GM12878 (cell line): ENCODE results near the gene DHX16. TPM values are rescaled to one million over a fixed set of nuclear protein-coding genes. Genes with fewer than 3 reads are reported as not detected.
A peak's percentile ranks its signal among the peaks of the same experiment; 100 is the strongest.

ENCODE experiments used
- BMI1 ChIP-seq: fragments of 450-650 bp; IDR thresholded peaks from 2 replicates; pipeline ENCODE4 v1.6.1; 2016; ENCODE audit warnings: mild to moderate bottlenecking, moderate library complexity, borderline replicate concordance
- CREM ChIP-seq: IDR thresholded peaks from 2 replicates; pipeline ENCODE4 v1.6.1; 2014; ENCODE audit warnings: antibody characterized with exemption, low read depth
- CUX1 ChIP-seq: IDR thresholded peaks from 2 replicates; pipeline ENCODE4 v1.6.1; 2012; ENCODE audit warnings: improper control_type of control experiment, low read depth, low read length; ENCODE audit not compliant: insufficient replicate concordance
- HSF1 ChIP-seq: fragments of 150-350 bp; IDR thresholded peaks from 2 replicates; pipeline ENCODE4 v1.6.1; 2014; ENCODE audit warnings: mild to moderate bottlenecking, low read depth, low read length
- IKZF2 ChIP-seq, 2 experiments: fragments of 450-650 bp; IDR thresholded peaks; 2 replicates each; pipeline ENCODE4 v1.6.1; 2017; ENCODE audit warnings: mild to moderate bottlenecking in 2 of 2, moderate library complexity in 2 of 2
- MXI1 ChIP-seq: fragments of 150-350 bp; IDR thresholded peaks from 2 replicates; pipeline ENCODE4 v1.6.1; 2011; ENCODE audit warnings: low read depth, mild to moderate bottlenecking, inconsistent platforms, low read length, improper control_type of control experiment
- NBN ChIP-seq: fragments of 450-650 bp; IDR thresholded peaks from 2 replicates; pipeline ENCODE4 v1.6.1; 2016
- NFIC ChIP-seq: IDR thresholded peaks from 2 replicates; pipeline ENCODE4 v1.6.1; 2012; ENCODE audit warnings: low read depth, mild to moderate bottlenecking, inconsistent platforms, low read length, moderate library complexity
- NR2C1 ChIP-seq: fragments of 450-650 bp; IDR thresholded peaks from 2 replicates; pipeline ENCODE4 v1.6.1; 2017; ENCODE audit warnings: antibody characterized with exemption, mild to moderate bottlenecking, moderate library complexity
- NR2F1 ChIP-seq: fragments of 450-650 bp; conservative IDR thresholded peaks from 2 replicates; pipeline ENCODE4 v1.6.1; 2017; ENCODE audit warnings: mild to moderate bottlenecking
- PAX5 ChIP-seq: IDR thresholded peaks from 2 replicates; pipeline ENCODE4 v1.6.1; 2011; ENCODE audit warnings: low read depth, low read length, borderline replicate concordance
- POLR2A ChIP-seq: IDR thresholded peaks from 2 replicates; pipeline ENCODE4 v1.6.1; 2011; ENCODE audit warnings: low read depth, mild to moderate bottlenecking, low read length
- PRDM15 ChIP-seq: fragments of 450-650 bp; formaldehyde crosslinking; IDR thresholded peaks from 2 replicates; pipeline ENCODE4 v1.4.0; 2020; ENCODE audit warnings: mild to moderate bottlenecking, moderate library complexity
- RBBP5 ChIP-seq: fragments of 200-600 bp; sonication (generic); conservative IDR thresholded peaks from 2 replicates; pipeline ENCODE4 v1.6.1; 2016
- RCOR1 ChIP-seq: conservative IDR thresholded peaks from 2 replicates; pipeline ENCODE4 v1.6.1; 2012; ENCODE audit warnings: low read depth, low read length, improper control_type of control experiment
- SRF ChIP-seq, 2 experiments: IDR thresholded peaks; 2 replicates each; pipeline ENCODE4 v1.6.1; 2011; ENCODE audit warnings: low read depth in 2 of 2, low read length in 2 of 2, mild to moderate bottlenecking in 1 of 2, moderate library complexity in 1 of 2
- TCF12 ChIP-seq: IDR thresholded peaks from 2 replicates; pipeline ENCODE4 v1.6.1; 2011; ENCODE audit warnings: low read depth, mild to moderate bottlenecking, low read length
- ZBED1 ChIP-seq: IDR thresholded peaks from 2 replicates; pipeline ENCODE4 v1.6.1; 2016; ENCODE audit warnings: borderline replicate concordance
- ZNF274 ChIP-seq: IDR thresholded peaks from one replicate; pipeline ENCODE4 v1.8.0; 2011; ENCODE audit not compliant: insufficient read length, insufficient read depth
- ZSCAN29 ChIP-seq: fragments of 450-650 bp; IDR thresholded peaks from 2 replicates; pipeline ENCODE4 v1.6.1; 2017; ENCODE audit warnings: mild to moderate bottlenecking, moderate library complexity
- polyA plus RNA-seq, 11 experiments: library from polyadenylated mRNA; depleted of rRNA in 4 of 11; unstranded in 6 of 11; stranded (reverse) in 5 of 11; fragments of >200 nt; fragmentation: Nextera tagmentation in 4 of 11; fragmentation: Illumina TruSeq in 1 of 11; extraction: Ambion mirVana in 4 of 11; extraction: Trizol in 1 of 11; gene quantifications; 1 replicate in 1 of 11; 2 replicates in 10 of 11; pipeline versions ENCODE4 v1.2.1 to v1.2.3, GENCODE V29; 2011 to 2016; ENCODE audit warnings: inconsistent platforms in 2 of 11, missing spikeins in 2 of 11, low read depth in 1 of 11
- total RNA-seq, 4 experiments: library from RNA; depleted of rRNA in 3 of 4; stranded (reverse); fragments of >200 nt in 3 of 4; fragmentation: Illumina TruSeq in 1 of 4; extraction: Trizol in 1 of 4; gene quantifications; 2 replicates each; pipeline versions ENCODE4 v1.2.1 to v1.2.3, GENCODE V29; 2013 to 2021

Gene DHX16
- total and polyA plus RNA-seq, 10 of the 15 experiments (the other 5 are each of a cell fraction or from before 2014, with no cell fraction given): 10.1 to 41.4 (median 38.3) TPM

- peak; percentile 63 for TF ChIP-seq CREM
- 0 out of 2 replicates have a peak, but pooled peaks have one; percentile 11 for TF ChIP-seq TCF12
- no peak for TF ChIP-seq NFIC
- TF ChIP-seq ZBED1: peak; percentile 14; the same call in 1 of the 2 replicates
- peak; percentile 29; the same call in 1 of the 2 replicates for TF ChIP-seq NR2C1
- TF ChIP-seq BMI1: no peak
- TF ChIP-seq ZNF274: no peak
- TF ChIP-seq RBBP5: no peak
- TF ChIP-seq POLR2A: peak; percentile 85
- no peak for TF ChIP-seq RCOR1
- peak; percentile 88 for TF ChIP-seq MXI1
- no peak for TF ChIP-seq ZSCAN29
- no peak for TF ChIP-seq SRF (IDR thresholded peaks at IDR 0.05; ENCODE audit: low read depth in 2 of 2, low read length in 2 of 2)
- TF ChIP-seq NBN: 0 out of 2 replicates have a peak, but pooled peaks have one; percentile 49
- 0 out of 2 replicates have a peak, but pooled peaks have one; percentile 29 for TF ChIP-seq PAX5
- TF ChIP-seq IKZF2 (IDR thresholded peaks at IDR 0.05): no peak
- no peak for TF ChIP-seq CUX1
- peak; percentile 40; the same call in 1 of the 2 replicates for TF ChIP-seq PRDM15 (CRISPR knock-in tag)
- TF ChIP-seq NR2F1: no peak
- TF ChIP-seq HSF1: no peak
Observed at GRCh38 chr6:30721198-30722024, 48.6 kb upstream of the DHX16 start (continued).
